Measurements from ENCODE around the gene SRGN.
A peak's percentile ranks its signal among the peaks of the same experiment; 100 is the strongest.

The SRGN gene

DNA sequence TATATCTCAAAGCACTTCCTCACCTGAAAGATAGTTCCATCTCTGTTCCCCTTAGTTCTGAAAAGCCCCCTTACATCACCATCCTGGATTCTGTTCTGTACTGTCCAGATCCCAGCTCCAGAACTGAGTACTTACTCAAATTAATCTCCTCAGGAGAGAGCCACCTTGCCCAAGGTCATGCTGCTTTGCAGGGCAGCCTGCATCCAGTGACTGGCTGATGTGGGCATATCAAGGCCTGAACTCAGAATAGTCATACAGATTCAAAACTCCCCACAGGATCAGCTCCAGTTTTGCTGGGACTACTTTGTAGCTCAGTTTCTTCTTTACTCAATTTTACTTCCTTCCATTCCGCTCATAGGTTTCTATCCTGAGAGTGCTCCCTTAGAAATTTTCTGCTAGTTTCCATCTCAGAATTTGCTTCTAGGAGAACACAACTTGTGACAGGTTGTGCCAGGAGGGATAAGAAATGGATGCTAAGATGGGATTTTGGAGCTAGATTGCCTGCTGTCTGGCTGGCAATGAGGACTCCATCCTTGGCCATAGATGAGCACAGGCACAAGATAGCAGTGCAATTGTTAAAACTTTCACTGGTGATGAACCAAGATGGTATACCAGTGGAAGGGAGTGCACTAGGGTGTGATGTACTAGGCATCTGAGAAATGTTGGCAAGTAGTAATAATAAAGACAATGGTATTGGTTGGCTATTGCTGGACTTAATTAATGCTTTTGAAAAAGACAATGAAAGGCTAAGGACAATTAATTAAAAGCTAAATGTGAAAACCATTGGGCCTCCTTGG is 17.3 kb downstream of the SRGN start:
- TF ChIP-seq, protein P1, sequence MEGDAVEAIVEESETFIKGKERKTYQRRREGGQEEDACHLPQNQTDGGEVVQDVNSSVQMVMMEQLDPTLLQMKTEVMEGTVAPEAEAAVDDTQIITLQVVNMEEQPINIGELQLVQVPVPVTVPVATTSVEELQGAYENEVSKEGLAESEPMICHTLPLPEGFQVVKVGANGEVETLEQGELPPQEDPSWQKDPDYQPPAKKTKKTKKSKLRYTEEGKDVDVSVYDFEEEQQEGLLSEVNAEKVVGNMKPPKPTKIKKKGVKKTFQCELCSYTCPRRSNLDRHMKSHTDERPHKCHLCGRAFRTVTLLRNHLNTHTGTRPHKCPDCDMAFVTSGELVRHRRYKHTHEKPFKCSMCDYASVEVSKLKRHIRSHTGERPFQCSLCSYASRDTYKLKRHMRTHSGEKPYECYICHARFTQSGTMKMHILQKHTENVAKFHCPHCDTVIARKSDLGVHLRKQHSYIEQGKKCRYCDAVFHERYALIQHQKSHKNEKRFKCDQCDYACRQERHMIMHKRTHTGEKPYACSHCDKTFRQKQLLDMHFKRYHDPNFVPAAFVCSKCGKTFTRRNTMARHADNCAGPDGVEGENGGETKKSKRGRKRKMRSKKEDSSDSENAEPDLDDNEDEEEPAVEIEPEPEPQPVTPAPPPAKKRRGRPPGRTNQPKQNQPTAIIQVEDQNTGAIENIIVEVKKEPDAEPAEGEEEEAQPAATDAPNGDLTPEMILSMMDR (IDR thresholded peaks at IDR 0.05; ENCODE audit: low read depth, low read length): no peak
- in situ Hi-C loops (cut with HindIII; ENCODE audit: low sequenced_read_pairs): no loop called here
- H3K4me3 ChIP-seq (ENCODE audit: low read depth, low read length): no peak overlapping the region
- DNase-seq (ENCODE audit: low read depth, low spot score): no peak

DNA sequence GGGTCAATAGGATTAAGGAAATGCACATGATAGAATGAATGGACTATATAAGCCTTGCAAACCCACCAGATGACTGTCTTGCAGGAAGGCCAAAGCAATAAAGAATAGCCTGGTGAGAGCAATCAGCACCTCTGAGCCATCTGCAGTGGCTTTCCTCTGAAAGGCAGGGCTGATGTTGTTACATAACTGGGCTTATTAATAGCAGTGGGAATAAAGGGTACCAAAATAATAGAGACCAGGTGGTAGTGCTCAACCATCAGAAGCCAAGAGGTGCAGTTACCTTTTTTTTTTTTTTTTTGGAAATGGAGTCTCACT is 19.2 kb downstream of the SRGN start:
- in situ Hi-C loops (cut with HindIII; ENCODE audit: low sequenced_read_pairs): no loop called here
- TF ChIP-seq, protein P1 (IDR thresholded peaks at IDR 0.05; ENCODE audit: low read depth, low read length): no peak
- DNase-seq (ENCODE audit: low read depth, low spot score): no peak
- no peak overlapping the region for H3K4me3 ChIP-seq (ENCODE audit: low read depth, low read length)

DNA sequence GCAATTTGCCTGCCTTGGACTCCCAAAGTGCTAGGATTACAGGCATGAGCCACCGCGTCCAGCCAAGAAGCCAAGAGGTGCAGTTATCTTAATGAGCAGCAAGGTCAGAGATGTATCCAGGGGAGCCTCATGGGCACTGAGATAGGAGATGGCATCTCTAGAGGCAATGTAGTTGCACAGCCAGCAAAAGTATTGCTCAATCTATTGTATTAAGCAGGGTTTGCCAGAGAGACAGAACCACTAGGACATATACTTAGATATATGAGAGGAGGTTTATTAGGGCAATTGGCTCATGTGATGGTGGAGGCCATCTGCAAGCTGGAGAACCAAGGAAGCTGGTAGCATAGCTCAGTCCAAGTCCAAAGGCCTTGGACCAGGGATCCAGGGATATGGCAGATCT is 19.8 kb downstream of the SRGN start:
- no peak overlapping the region for H3K4me3 ChIP-seq (ENCODE audit: low read depth, low read length)
- TF ChIP-seq, protein P1 (IDR thresholded peaks at IDR 0.05; ENCODE audit: low read depth, low read length): no peak
- no peak for DNase-seq (ENCODE audit: low read depth, low spot score)
- in situ Hi-C loops (cut with HindIII; ENCODE audit: low sequenced_read_pairs): no loop called here

DNA sequence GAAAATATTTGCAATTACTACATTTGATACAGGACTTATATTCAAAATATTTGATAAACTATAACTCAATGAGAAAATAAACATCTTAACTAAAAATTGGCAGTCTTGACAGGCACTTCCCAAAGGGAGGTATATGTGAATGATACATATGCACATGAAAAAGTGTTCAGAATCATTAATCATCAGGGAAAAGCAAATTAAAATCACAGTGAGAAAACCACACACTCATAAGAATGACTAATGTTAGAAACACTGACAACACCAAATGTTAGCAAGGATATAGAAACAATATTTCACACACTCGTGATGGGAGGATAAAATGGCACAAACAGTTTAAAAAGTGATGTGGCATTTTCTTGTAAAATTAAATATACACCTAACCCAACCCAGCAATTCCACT is 32.0 kb downstream of the SRGN start:
- no peak for DNase-seq (ENCODE audit: low read depth, low spot score)
- in situ Hi-C loops (cut with HindIII; ENCODE audit: low sequenced_read_pairs): no loop called here
- TF ChIP-seq, protein P1 (IDR thresholded peaks at IDR 0.05; ENCODE audit: low read depth, low read length): no peak
- H3K4me3 ChIP-seq (ENCODE audit: low read depth, low read length): no peak overlapping the region

DNA sequence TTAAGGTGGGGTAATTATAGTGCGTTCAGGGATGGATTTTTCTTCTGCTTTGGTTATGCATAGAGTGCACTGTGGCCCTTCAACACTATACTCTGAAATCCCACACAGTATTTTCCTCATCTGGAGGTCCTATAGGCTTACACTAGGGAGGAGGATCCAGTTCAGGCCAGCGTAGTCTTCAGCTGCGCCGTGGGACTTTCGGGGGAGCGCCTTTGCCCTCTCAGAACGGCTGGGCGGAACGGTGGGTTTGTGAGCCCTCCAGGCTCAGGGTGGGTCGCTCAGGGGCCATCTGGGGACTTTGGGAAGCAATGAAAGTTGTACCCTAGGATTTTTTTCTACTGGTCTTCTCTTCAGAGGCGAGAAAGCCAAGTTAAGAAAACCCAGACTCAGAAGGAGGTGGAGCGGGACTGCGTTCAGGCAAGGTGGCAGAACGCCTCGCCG is 35.4 kb downstream of the SRGN start:
- TF ChIP-seq, protein P1 (IDR thresholded peaks at IDR 0.05; ENCODE audit: low read depth, low read length): peak; percentile 48
- no peak for DNase-seq (ENCODE audit: low read depth, low spot score)
- in situ Hi-C loops (cut with HindIII; ENCODE audit: low sequenced_read_pairs): no loop called here
- peak overlapping the region; percentile 91 for H3K4me3 ChIP-seq (ENCODE audit: low read depth, low read length)

DNA sequence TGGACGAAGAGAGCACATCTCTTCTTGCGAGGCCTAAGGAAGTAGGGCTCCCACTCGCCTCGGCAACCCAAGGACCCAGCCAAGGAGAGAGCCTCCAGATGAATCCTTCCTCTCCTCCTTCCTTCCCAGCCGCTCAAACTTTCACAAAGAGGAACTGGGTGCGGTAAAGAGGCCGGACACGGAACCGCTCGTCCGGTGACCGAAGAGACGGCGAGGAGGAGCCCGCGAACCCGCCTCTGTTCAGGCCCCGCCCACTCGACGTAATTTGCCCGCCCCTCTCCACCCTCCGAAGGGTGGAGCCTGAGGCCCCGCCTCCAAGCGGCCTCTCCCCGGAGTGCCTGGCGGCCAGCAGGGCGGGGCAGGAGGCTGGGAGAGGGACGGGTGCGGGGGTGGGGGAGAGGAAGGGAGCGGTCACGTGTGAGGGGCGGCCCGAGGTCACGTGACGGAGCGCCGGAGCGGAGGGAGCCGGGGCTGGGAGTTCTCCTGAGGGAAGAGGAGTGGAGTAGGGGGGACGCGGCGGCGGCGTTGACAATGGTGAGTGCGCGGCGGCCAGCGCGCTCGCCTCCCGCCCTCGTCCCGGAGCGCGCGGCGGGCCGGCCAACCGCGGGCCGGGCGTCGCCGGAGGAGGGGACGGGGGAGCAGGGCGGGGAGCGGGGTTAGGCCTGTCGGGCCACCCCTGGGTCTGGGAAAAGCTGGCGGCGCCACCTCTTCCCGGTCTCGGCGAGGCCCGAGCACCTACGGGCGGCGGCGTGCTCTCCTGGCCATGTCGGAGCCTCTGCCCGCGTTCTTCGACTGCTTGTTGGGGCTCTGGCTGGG is 36.1 kb downstream of the SRGN start, which contains the start of gene VPS26A:
Gene VPS26A, plus strand, starts transcription at position 432 of the 816 bp plus-strand sequence. Its CDS starts 100 bp downstream, at position 532.
- peak; percentile 99 for DNase-seq (ENCODE audit: low read depth, low spot score)
- in situ Hi-C loops (cut with HindIII; ENCODE audit: low sequenced_read_pairs): no loop called here
- TF ChIP-seq, protein P1 (IDR thresholded peaks at IDR 0.05; ENCODE audit: low read depth, low read length): no peak
- peak within 1 kb of the TSS; percentile 91 for H3K4me3 ChIP-seq (ENCODE audit: low read depth, low read length)

Data from astrocyte of the spinal cord (primary cell).